Upper lobe of left lung (tissue), 6 donors: ENCODE measurements around the gene FAM118A. TPM values are rescaled to one million over a fixed set of nuclear protein-coding genes. Genes with fewer than 3 reads are reported as not detected.
A peak's percentile ranks its signal among the peaks of the same experiment; 100 is the strongest.

Experiments used
- ATAC-seq, 2 donors: fragments of 200-7000 bp; cut with Tn5 transposase; one replicate each; pipeline ENCODE4 v1.9.1; 2022; ENCODE audit warnings: mild to moderate bottlenecking in 2 of 2, moderate library complexity in 2 of 2; ENCODE audit not compliant: low FRiP score in 2 of 2
- DNase-seq, 2 donors: peaks; one replicate each; pipeline ENCODE4 v3.0.0-alpha.2; 2019 to 2020
- H3K27ac ChIP-seq, 4 donors: fragments of 200-600 bp; sonication (generic); one replicate each; pipeline ENCODE4 v1.5.1; 2016 to 2019
- H3K27me3 ChIP-seq, 4 donors: fragments of 200-600 bp; sonication (generic); one replicate each; pipeline ENCODE4 v1.5.1; 2017 to 2019
- H3K36me3 ChIP-seq, 4 donors: fragments of 200-600 bp; sonication (generic); one replicate each; pipeline ENCODE4 v1.5.1; 2016 to 2019
- H3K4me1 ChIP-seq, 4 donors: fragments of 200-600 bp; sonication (generic); one replicate each; pipeline ENCODE4 v1.5.1; 2018 to 2019
- H3K4me3 ChIP-seq, 4 donors: fragments of 200-600 bp; sonication (generic); one replicate each; pipeline ENCODE4 v1.5.1; 2017 to 2019; ENCODE audit warnings: mild to moderate bottlenecking in 2 of 4, moderate library complexity in 1 of 4
- H3K9me3 ChIP-seq, 4 donors: fragments of 200-600 bp; sonication (generic); one replicate each; pipeline ENCODE4 v1.5.1; 2018 to 2019
- EP300 ChIP-seq, 4 donors: sonication (generic); formaldehyde crosslinking; IDR thresholded peaks; one replicate each; pipeline ENCODE4 v1.5.1; 2017; ENCODE audit warnings: antibody characterized with exemption in 4 of 4, control low read depth in 2 of 4
- POLR2A ChIP-seq, 4 donors: fragments of 450-650 bp; IDR thresholded peaks; one replicate each; pipeline ENCODE4 v1.5.1; 2016 to 2017; ENCODE audit warnings: antibody characterized with exemption in 4 of 4, mild to moderate bottlenecking in 2 of 4
- POLR2AphosphoS5 ChIP-seq, 2 donors: sonication (generic); formaldehyde crosslinking; IDR thresholded peaks; one replicate each; pipeline ENCODE4 v1.5.1; 2017; ENCODE audit warnings: antibody characterized with exemption in 2 of 2
- WGBS, 2 donors: methylation state at CpG; one replicate each; pipeline ENCODE4 v1.1.5; 2017 to 2018; 5-methylcytosine and 5-hydroxymethylcytosine counted together
- total RNA-seq, 6 donors: library from RNA; depleted of rRNA in 4 of 6; stranded (reverse); fragments of >200 nt in 4 of 6; gene quantifications; one replicate each; pipeline versions ENCODE4 v1.1.0 to v1.2.1, GENCODE V29; 2016 to 2021
- TF ChIP-seq, protein P1 (sequence below), 6 experiments: fragments of 450-650 bp in 4 of 6; fragments of 200-600 bp in 2 of 6; sonication (generic) in 2 of 6; IDR thresholded peaks; one replicate each; pipeline ENCODE4 v1.5.1; 2016 to 2019; ENCODE audit warnings: antibody characterized with exemption in 6 of 6
- donor health status: DM: no; HTN: no; CAD: no; lungs with moderate emphysema.
- donor health status: DM: no; HTN: yes; CAD: no; lungs with severe emphysema.

FAM118A gene
- total RNA-seq, 6 donors from 2014 or later: 9.2 to 161 (median 27.6) TPM

DNA sequence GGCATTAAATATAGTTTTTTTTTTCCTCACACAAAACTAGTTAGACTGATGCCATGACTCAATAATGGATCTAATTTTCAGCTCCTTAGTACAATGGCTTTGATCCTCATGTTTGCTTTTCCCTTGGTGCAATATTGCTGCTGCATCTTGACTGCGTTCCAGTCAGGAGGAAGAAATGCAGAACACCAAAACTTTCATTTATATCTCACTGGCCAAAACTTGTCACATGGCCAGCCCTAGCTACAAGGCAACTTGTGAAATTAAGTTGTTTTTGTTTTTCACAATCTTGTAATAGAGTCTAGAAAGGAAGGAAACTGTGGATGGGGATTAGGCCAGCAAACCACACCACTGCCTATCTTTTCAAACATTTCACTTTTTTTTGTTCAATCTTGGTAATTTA, 67.0 kb downstream of the FAM118A start:
- no peak for TF ChIP-seq POLR2AphosphoS5 (IDR thresholded peaks at IDR 0.05)
- no peak for TF ChIP-seq EP300 (IDR thresholded peaks at IDR 0.05)
- TF ChIP-seq POLR2A (IDR thresholded peaks at IDR 0.05): no peak
- TF ChIP-seq, protein P1, sequence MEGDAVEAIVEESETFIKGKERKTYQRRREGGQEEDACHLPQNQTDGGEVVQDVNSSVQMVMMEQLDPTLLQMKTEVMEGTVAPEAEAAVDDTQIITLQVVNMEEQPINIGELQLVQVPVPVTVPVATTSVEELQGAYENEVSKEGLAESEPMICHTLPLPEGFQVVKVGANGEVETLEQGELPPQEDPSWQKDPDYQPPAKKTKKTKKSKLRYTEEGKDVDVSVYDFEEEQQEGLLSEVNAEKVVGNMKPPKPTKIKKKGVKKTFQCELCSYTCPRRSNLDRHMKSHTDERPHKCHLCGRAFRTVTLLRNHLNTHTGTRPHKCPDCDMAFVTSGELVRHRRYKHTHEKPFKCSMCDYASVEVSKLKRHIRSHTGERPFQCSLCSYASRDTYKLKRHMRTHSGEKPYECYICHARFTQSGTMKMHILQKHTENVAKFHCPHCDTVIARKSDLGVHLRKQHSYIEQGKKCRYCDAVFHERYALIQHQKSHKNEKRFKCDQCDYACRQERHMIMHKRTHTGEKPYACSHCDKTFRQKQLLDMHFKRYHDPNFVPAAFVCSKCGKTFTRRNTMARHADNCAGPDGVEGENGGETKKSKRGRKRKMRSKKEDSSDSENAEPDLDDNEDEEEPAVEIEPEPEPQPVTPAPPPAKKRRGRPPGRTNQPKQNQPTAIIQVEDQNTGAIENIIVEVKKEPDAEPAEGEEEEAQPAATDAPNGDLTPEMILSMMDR (IDR thresholded peaks at IDR 0.05): no peak
- H3K9me3 ChIP-seq: no peaks in the 10 kb centered on the region
- 36 to 63% methylated on average over 1 of the region's 1 CpG for WGBS, 2 donors
- peaks cover 0 to 5% (median 0%) of the 10 kb centered on the region in 4 donors for H3K4me1 ChIP-seq
- DNase-seq (peak in 1 of 2 donors; percentile 26), ATAC-seq (peak in 1 of 2 donors; percentile 49)
- no peak overlapping the region for H3K27ac ChIP-seq
- H3K4me3 ChIP-seq: no peak overlapping the region
- H3K27me3 ChIP-seq: no peaks in the 10 kb centered on the region
- H3K36me3 ChIP-seq: no peaks in the 10 kb centered on the region

DNA sequence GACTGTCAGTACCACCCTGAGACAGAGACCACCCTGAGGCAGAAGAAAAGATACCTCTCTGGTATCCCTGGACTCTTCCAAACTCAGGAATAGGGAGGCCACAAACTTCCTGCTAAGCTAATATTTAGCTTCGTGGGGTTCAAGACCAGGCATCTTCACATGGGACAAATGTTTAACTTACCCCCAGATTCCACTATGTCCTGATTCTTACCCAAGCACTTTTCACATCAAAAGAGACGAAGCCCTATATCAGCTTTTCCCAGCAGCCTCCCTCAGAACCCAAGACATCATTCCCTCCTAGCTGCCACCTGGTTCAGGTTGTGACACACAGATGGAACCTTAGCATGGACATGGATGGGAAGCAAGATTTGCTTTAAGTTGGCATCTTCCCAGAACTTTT, 71.6 kb downstream of the FAM118A start:
- TF ChIP-seq, protein P1 (IDR thresholded peaks at IDR 0.05): no peak
- no peak for TF ChIP-seq POLR2A (IDR thresholded peaks at IDR 0.05)
- no peak for TF ChIP-seq POLR2AphosphoS5 (IDR thresholded peaks at IDR 0.05)
- no peak for TF ChIP-seq EP300 (IDR thresholded peaks at IDR 0.05)
- H3K4me1 ChIP-seq: peaks cover 0 to 5% (median 0%) of the 10 kb centered on the region in 4 donors
- ATAC-seq (no peak), DNase-seq (no peak)
- H3K9me3 ChIP-seq: no peaks in the 10 kb centered on the region
- no peak overlapping the region for H3K27ac ChIP-seq
- WGBS, 2 donors: 80 to 83% methylated on average over 2 of the region's 2 CpGs
- H3K36me3 ChIP-seq: no peaks in the 10 kb centered on the region
- no peak overlapping the region for H3K4me3 ChIP-seq
- H3K27me3 ChIP-seq: no peaks in the 10 kb centered on the region

DNA sequence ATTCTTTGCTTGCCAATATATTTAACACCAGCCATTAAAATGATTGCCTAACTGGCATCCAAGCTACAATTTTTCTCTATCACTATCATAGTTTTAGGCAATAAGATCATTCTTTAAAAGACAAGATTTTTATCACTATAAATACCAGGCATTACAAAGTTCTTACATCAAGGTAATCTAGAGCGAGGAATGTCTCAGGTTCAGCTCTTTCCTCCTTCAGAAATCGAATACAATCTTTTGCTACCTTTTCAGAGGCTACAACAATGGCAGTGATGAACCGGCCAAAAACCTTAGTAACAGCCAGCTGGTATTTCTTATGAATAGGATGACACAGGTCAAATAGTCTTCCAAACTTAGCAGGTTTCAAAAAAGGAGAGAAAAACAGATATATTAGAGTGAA, 79.8 kb downstream of the FAM118A start:
- DNase-seq: no peak
- H3K36me3 ChIP-seq: no peaks in the 10 kb centered on the region
- TF ChIP-seq POLR2A (IDR thresholded peaks at IDR 0.05): no peak
- TF ChIP-seq POLR2AphosphoS5 (IDR thresholded peaks at IDR 0.05): no peak
- TF ChIP-seq EP300 (IDR thresholded peaks at IDR 0.05): no peak
- TF ChIP-seq, protein P1 (IDR thresholded peaks at IDR 0.05): no peak
- H3K4me3 ChIP-seq: no peak overlapping the region
- 87 to 92% methylated on average over 3 of the region's 3 CpGs for WGBS, 2 donors
- ATAC-seq: no peak
- H3K27me3 ChIP-seq: no peaks in the 10 kb centered on the region
- no peak overlapping the region for H3K27ac ChIP-seq
- H3K9me3 ChIP-seq: no peaks in the 10 kb centered on the region
- no peaks in the 10 kb centered on the region for H3K4me1 ChIP-seq

Other genes starting within 250 kb of the FAM118A start
- 100 to 1,000 TPM in 1 of 6 donors, 10 to 100 TPM in 5; 57.9 to 115 (median 66.7) TPM for gene NUP50, start 146.0 kb upstream of the FAM118A start, total RNA-seq
- gene KIAA0930, start 69.0 kb upstream of the FAM118A start, total RNA-seq: 100 to 1,000 TPM in 1 of 6 donors, 10 to 100 TPM in 5; 31.2 to 103 (median 42.8) TPM
- under 1 TPM in 1 of 6 donors, not detected in 5; 0.44 TPM for gene UPK3A, start 25.0 kb upstream of the FAM118A start, total RNA-seq
- gene SMC1B, start 103.7 kb downstream of the FAM118A start, total RNA-seq: not detected
- 10 to 100 TPM in 1 of 6 donors, 1 to 10 TPM in 4, not detected in 1; 1.4 to 16.7 (median 3.5) TPM for gene RIBC2, start 103.8 kb downstream of the FAM118A start, total RNA-seq
- gene FBLN1, start 192.9 kb downstream of the FAM118A start, total RNA-seq: 100 to 1,000 TPM in 4 of 6 donors, 10 to 100 TPM in 2; 63.9 to 523 (median 207) TPM